Iris pigment epithelial cell (primary cell): ENCODE results near the gene HDAC2.
A peak's percentile ranks its signal among the peaks of the same experiment; 100 is the strongest.

ENCODE experiments used
- DNase-seq: peaks from one replicate; pipeline ENCODE4 v3.0.0-alpha.2; 2011; ENCODE audit warnings: low read depth

HDAC2 gene

GRCh38 chr6:113909224-113909856, 61.6 kb downstream of the HDAC2 start:
- peak; percentile 61 for DNase-seq

GRCh38 chr6:113908801-113909200, 62.1 kb downstream of the HDAC2 start:
- peak; percentile 12 for DNase-seq

GRCh38 chr6:113907102-113907815, 63.7 kb downstream of the HDAC2 start:
- DNase-seq, result no peak

GRCh38 chr6:113903666-113904330, 67.2 kb downstream of the HDAC2 start:
- DNase-seq, result peak; percentile 78

- peak; percentile 60 for DNase-seq
Measured at GRCh38 chr6:113901482-113901881, 69.5 kb downstream of the HDAC2 start.

- no peak for DNase-seq
Measured at GRCh38 chr6:113894712-113895674, 76.0 kb downstream of the HDAC2 start.

- peak; percentile 24 for DNase-seq
Measured at GRCh38 chr6:113893866-113894265, 77.1 kb downstream of the HDAC2 start.

- no peak for DNase-seq
Measured at GRCh38 chr6:113893451-113893850, 77.5 kb downstream of the HDAC2 start.

- DNase-seq, result no peak
Measured at GRCh38 chr6:113888956-113889630, 81.9 kb downstream of the HDAC2 start.

GRCh38 chr6:113888493-113888892, 82.5 kb downstream of the HDAC2 start:
- no peak for DNase-seq

- no peak for DNase-seq
Measured at GRCh38 chr6:113886512-113886911, 84.4 kb downstream of the HDAC2 start.

- no peak for DNase-seq
Measured at GRCh38 chr6:113884011-113884410, 86.9 kb downstream of the HDAC2 start.
